ENCODE results near the gene DEF6. TPM values are rescaled to one million over a fixed set of nuclear protein-coding genes. Genes with fewer than 3 reads are reported as not detected.

Gene DEF6
- total and polyA plus RNA-seq, 2 of the 13 experiments (the other 11 are each of a cell fraction or from before 2014, with no cell fraction given): 5.2 to 10.0 TPM

DNA sequence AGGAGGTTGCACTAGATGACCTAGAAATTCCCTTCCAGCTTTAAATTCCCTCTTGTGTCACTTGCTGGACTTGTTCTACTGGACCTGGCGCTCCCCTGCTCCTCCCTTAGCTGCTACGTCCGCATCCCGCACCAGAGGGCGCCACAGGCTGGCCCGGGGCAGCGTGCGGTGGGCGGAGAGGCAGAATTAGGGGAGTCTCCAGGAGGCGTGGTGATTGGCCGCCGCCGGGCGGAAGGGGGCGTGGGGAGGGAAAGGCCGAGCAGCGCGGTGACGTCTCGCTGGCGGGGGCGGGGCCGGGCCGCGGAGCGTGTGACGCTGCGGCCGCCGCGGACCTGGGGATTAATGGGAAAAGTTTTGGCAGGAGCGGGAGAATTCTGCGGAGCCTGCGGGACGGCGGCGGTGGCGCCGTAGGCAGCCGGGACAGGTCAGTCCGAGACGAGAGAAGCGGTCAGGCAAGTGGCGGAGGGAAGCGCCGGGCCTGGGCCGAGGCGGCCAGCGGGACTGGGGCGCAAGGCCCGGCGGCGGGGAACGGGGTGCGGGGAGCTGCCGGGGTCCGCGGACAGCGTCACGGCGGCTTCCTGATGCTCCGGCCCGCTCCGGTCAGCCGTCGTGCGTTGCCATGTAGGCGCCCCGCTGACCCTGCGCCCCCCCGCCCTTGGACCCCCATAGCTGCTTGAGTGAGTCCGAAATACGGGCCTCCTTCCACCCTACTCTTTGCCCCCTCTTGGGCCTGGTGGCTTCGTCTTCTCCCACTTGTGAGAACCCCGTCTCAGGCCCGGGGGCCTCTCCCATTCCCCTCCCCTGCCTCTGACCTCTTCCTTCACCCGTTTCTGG lies 44.9 kb downstream of the DEF6 start, which contains the start of gene PPARD (continued):
- TF ChIP-seq, protein P1, sequence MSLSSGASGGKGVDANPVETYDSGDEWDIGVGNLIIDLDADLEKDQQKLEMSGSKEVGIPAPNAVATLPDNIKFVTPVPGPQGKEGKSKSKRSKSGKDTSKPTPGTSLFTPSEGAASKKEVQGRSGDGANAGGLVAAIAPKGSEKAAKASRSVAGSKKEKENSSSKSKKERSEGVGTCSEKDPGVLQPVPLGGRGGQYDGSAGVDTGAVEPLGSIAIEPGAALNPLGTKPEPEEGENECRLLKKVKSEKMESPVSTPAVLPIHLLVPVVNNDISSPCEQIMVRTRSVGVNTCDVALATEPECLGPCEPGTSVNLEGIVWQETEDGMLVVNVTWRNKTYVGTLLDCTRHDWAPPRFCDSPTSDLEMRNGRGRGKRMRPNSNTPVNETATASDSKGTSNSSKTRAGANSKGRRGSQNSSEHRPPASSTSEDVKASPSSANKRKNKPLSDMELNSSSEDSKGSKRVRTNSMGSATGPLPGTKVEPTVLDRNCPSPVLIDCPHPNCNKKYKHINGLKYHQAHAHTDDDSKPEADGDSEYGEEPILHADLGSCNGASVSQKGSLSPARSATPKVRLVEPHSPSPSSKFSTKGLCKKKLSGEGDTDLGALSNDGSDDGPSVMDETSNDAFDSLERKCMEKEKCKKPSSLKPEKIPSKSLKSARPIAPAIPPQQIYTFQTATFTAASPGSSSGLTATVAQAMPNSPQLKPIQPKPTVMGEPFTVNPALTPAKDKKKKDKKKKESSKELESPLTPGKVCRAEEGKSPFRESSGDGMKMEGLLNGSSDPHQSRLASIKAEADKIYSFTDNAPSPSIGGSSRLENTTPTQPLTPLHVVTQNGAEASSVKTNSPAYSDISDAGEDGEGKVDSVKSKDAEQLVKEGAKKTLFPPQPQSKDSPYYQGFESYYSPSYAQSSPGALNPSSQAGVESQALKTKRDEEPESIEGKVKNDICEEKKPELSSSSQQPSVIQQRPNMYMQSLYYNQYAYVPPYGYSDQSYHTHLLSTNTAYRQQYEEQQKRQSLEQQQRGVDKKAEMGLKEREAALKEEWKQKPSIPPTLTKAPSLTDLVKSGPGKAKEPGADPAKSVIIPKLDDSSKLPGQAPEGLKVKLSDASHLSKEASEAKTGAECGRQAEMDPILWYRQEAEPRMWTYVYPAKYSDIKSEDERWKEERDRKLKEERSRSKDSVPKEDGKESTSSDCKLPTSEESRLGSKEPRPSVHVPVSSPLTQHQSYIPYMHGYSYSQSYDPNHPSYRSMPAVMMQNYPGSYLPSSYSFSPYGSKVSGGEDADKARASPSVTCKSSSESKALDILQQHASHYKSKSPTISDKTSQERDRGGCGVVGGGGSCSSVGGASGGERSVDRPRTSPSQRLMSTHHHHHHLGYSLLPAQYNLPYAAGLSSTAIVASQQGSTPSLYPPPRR (CRISPR knock-in tag; IDR thresholded peaks at IDR 0.05; ENCODE audit: borderline replicate concordance): peak; percentile 66; the same call in 1 of the 2 replicates
- TF ChIP-seq HNF1A (IDR thresholded peaks at IDR 0.05; ENCODE audit: low read depth) (no peak), HNF1A (CRISPR knock-in tag; IDR thresholded peaks at IDR 0.05; ENCODE audit: borderline replicate concordance) (peak; percentile 56), ZNF224 (CRISPR knock-in tag; IDR thresholded peaks at IDR 0.05) (peak; percentile 94), FOXM1 (CRISPR knock-in tag; IDR thresholded peaks at IDR 0.05) (no peak), ZFP36L1 (CRISPR knock-in tag; IDR thresholded peaks at IDR 0.05) (peak; percentile 73; the same call in 1 of the 2 replicates), ZBTB7A (CRISPR knock-in tag; IDR thresholded peaks at IDR 0.05) (no peak; the same call in 1 of the 2 replicates), MLX (CRISPR knock-in tag; IDR thresholded peaks at IDR 0.05) (peak; percentile 36; the same call in 1 of the 2 replicates), IKZF1 (IDR thresholded peaks at IDR 0.05) (no peak), ZNF616 (CRISPR knock-in tag; IDR thresholded peaks at IDR 0.05; ENCODE audit: low read depth) (peak; percentile 71), ZFY (CRISPR knock-in tag; IDR thresholded peaks at IDR 0.05) (peak; percentile 85), ZNF672 (CRISPR knock-in tag; IDR thresholded peaks at IDR 0.05) (no peak), ZNF546 (CRISPR knock-in tag; conservative IDR thresholded peaks at IDR 0.05) (no peak), PHF20 (CRISPR knock-in tag; IDR thresholded peaks at IDR 0.05) (peak; percentile 57; the same call in 1 of the 2 replicates), ISL2 (CRISPR knock-in tag; IDR thresholded peaks at IDR 0.05) (peak; percentile 81), POLR2A (IDR thresholded peaks at IDR 0.05; ENCODE audit: insufficient read depth in 1 of 2, low read depth in 2 of 2, low read length in 2 of 2) (peak; percentile 59 to 66), MIXL1 (CRISPR knock-in tag; IDR thresholded peaks at IDR 0.05) (peak; percentile 91), MBD4 (IDR thresholded peaks at IDR 0.05; ENCODE audit: borderline replicate concordance, low read length) (no peak), ZNF550 (CRISPR knock-in tag; IDR thresholded peaks at IDR 0.05; ENCODE audit: borderline replicate concordance) (no peak)
- TF ChIP-seq, protein P2, sequence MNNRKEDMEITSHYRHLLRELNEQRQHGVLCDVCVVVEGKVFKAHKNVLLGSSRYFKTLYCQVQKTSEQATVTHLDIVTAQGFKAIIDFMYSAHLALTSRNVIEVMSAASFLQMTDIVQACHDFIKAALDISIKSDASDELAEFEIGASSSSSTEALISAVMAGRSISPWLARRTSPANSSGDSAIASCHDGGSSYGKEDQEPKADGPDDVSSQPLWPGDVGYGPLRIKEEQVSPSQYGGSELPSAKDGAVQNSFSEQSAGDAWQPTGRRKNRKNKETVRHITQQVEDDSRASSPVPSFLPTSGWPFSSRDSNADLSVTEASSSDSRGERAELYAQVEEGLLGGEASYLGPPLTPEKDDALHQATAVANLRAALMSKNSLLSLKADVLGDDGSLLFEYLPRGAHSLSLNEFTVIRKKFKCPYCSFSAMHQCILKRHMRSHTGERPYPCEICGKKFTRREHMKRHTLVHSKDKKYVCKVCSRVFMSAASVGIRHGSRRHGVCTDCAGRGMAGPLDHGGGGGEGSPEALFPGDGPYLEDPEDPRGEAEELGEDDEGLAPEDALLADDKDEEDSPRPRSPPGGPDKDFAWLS (CRISPR knock-in tag; IDR thresholded peaks at IDR 0.05; ENCODE audit: borderline replicate concordance): no peak

Data from HepG2 (cell line).